Nephron progenitor cell (in vitro differentiated cells): ENCODE data around the gene PASD1.

Experiments
- DNase-seq: peaks from one replicate; pipeline ENCODE4 v3.0.0; 2021
- H3K27ac Mint-ChIP-seq: 2 replicates; pipeline ENCODE4 v1.8.0; 2021; ENCODE audit warnings: mild to moderate bottlenecking, moderate library complexity, mixed read lengths
- H3K27me3 Mint-ChIP-seq: 2 replicates; pipeline ENCODE4 v1.8.0; 2021; ENCODE audit warnings: mild to moderate bottlenecking, low read depth, mixed read lengths; ENCODE audit not compliant: poor library complexity
- H3K36me3 Mint-ChIP-seq: 2 replicates; pipeline ENCODE4 v1.8.0; 2021; ENCODE audit warnings: low read depth, mixed read lengths
- H3K4me1 Mint-ChIP-seq: 2 replicates; pipeline ENCODE4 v1.8.0; 2021; ENCODE audit warnings: mixed read lengths
- H3K4me3 Mint-ChIP-seq: 2 replicates; pipeline ENCODE4 v1.8.0; 2021; ENCODE audit warnings: mild to moderate bottlenecking, moderate library complexity, mixed read lengths
- H3K9me3 Mint-ChIP-seq: 2 replicates; pipeline ENCODE4 v1.8.0; 2021; ENCODE audit warnings: mild to moderate bottlenecking, moderate library complexity, mixed read lengths
- TF ChIP-seq, protein P1 (sequence below): fragments of 200-600 bp; sonication (generic); IDR thresholded peaks from 2 replicates; pipeline ENCODE4 v1.5.0; 2021; ENCODE audit warnings: antibody characterized with exemption

The PASD1 gene

DNA sequence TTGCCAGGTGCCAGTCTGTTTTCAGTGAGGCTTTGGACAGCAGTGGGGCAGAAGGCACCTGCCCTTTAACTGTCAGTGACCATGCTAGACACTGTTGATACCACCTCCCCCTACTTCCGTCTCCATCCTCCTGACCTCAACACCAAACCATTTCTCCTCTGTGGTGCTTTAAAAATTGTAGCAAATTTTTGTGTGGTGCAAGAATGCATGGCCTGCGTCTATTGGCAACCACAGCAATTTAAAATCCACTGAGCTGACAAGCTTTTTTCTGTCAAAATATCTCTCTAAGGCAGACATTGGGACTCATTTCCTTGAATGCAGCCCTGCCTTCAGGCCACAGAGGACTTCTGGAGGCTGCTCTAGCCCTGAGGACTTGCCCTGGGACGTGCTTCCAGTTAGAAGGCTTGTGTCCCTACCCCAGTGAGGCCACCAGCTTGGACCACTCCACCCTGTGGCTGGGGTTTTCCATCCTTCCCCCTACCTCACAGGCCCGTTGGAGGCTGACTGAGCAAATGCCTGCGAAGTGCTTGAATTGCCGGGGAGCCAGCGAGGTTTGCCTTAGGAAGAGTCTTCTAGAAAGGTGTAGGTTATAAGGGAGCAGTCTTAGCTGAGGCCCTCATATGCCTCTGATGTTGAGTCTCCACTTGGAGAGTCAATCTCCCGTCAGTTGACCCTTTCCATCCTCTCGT lies 138.7 kb downstream of the PASD1 start:
- TF ChIP-seq, protein P1, sequence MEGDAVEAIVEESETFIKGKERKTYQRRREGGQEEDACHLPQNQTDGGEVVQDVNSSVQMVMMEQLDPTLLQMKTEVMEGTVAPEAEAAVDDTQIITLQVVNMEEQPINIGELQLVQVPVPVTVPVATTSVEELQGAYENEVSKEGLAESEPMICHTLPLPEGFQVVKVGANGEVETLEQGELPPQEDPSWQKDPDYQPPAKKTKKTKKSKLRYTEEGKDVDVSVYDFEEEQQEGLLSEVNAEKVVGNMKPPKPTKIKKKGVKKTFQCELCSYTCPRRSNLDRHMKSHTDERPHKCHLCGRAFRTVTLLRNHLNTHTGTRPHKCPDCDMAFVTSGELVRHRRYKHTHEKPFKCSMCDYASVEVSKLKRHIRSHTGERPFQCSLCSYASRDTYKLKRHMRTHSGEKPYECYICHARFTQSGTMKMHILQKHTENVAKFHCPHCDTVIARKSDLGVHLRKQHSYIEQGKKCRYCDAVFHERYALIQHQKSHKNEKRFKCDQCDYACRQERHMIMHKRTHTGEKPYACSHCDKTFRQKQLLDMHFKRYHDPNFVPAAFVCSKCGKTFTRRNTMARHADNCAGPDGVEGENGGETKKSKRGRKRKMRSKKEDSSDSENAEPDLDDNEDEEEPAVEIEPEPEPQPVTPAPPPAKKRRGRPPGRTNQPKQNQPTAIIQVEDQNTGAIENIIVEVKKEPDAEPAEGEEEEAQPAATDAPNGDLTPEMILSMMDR: no peak
- Mint-ChIP-seq H3K4me3 (no peak overlapping the region), H3K4me1 (peaks cover 11% of the 10 kb centered on the region), H3K36me3 (no peaks in the 10 kb centered on the region), H3K27me3 (peaks cover 11% of the 10 kb centered on the region), H3K27ac (no peak overlapping the region), H3K9me3 (peaks cover 57% of the 10 kb centered on the region)
- no peak for DNase-seq

DNA sequence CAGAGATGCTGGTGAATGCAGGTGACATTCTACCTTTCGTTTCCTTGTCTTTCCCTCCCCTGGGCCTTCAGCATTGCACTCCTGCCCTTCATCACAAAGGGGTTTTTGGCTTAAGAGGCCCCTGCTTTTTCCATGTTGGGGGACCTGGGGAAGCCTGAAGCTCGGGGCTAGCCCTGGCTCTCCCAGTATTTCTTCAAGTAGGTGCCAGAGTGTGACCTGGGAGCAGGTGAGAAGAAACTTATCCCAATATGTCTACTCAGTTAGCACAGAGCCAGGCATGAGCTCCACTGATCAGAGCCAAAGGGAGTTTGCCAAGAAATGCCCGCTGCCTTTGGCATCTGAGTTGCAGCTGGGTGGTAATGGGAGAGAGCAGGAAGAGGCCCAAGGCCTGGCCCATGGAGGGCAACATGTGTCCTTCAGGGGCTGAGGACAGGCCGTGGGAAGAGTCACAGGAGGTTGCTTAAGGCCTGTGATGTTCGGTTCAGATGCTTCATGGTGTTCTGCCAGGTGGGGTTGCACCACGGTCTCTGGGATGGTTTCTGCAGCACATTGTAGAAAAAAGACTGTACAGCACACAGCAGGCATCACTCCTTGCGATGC lies 139.4 kb downstream of the PASD1 start:
- H3K36me3 Mint-ChIP-seq: no peaks in the 10 kb centered on the region
- H3K4me3 Mint-ChIP-seq: no peak overlapping the region
- TF ChIP-seq, protein P1: no peak
- H3K4me1 Mint-ChIP-seq: peaks cover 6% of the 10 kb centered on the region
- DNase-seq: no peak
- H3K27me3 Mint-ChIP-seq: peaks cover 10% of the 10 kb centered on the region
- peaks cover 57% of the 10 kb centered on the region for H3K9me3 Mint-ChIP-seq
- no peak overlapping the region for H3K27ac Mint-ChIP-seq

DNA sequence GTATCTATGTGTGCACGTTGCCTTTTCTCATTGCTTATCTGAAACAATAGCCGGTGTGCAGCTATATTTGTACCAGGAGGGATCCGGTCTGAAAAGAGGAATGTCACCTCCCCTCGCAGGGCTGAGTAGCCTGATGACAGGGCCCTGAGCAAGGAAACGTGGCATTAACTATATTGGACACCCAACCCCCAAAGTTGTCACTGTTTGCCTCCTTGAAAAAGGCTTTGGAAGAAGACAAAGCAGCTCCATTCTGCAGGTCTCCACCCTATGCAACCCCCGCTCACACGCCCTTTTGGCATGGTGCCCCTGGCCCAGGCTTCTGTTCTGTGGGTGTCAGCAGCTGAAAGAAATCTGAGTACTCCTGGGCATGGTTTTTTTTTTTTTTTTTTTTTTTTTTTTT lies 140.0 kb downstream of the PASD1 start:
- Mint-ChIP-seq H3K36me3 (no peaks in the 10 kb centered on the region), H3K27ac (no peak overlapping the region), H3K4me1 (peaks cover 5% of the 10 kb centered on the region), H3K9me3 (peaks cover 52% of the 10 kb centered on the region), H3K4me3 (no peak overlapping the region), H3K27me3 (peaks cover 8% of the 10 kb centered on the region)
- TF ChIP-seq, protein P1: no peak
- no peak for DNase-seq

DNA sequence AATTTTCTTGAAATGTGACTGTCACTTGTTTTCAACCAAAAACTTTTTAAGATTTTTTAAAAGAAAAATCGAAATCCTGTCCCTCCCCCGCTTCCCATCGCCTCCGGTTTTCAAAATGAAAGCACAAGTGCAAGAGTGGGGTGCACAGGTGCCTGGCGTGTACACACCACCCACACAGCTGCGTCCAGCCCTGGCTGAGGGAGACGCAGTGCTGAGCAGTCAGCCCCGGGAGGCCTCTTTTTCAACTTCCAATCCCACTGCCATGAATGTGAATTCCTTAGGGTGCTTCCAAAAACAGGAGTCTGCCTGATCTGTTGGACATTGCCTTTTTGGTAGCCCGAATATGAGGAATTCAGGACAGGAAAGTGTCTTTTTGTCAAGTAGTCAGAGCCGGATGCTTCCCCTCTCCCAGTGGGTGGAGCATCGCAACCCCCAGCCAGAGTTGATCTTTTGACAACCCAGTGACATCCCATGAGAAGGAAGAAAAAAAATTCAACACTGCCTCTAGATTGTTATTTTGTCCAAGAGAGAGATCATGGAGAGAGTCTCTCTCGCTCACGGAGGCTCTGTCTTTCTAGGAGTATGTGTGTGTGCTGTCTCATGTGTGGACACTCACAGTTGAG lies 140.7 kb downstream of the PASD1 start:
- H3K27ac Mint-ChIP-seq: no peak overlapping the region
- H3K9me3 Mint-ChIP-seq: peaks cover 48% of the 10 kb centered on the region
- no peak overlapping the region for H3K4me3 Mint-ChIP-seq
- TF ChIP-seq, protein P1: no peak
- peaks cover 8% of the 10 kb centered on the region for H3K27me3 Mint-ChIP-seq
- no peaks in the 10 kb centered on the region for H3K36me3 Mint-ChIP-seq
- no peak for DNase-seq
- H3K4me1 Mint-ChIP-seq: peaks cover 5% of the 10 kb centered on the region

DNA sequence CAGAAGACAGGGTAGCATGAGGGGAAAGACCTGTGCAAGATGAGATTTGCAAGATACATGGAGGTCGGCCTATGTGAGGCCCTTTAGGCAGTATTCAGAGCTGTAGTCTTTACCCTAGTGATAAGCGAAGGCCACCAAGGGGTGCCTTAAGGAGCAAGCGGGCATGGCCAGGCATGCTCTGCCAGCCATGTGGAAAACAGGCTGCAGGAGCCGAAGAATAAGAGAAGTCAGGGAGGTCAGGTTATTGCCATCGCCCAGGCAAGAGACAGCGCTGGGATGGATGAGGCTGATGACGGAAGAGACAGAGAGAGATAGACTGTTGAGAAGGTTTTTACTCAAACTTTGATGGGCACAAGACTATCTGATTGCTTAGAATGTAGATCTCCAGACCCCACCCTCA lies 145.3 kb downstream of the PASD1 start:
- Mint-ChIP-seq H3K27ac (no peak overlapping the region), H3K36me3 (no peaks in the 10 kb centered on the region), H3K4me3 (no peak overlapping the region), H3K9me3 (peaks cover 27% of the 10 kb centered on the region), H3K4me1 (peaks cover 11% of the 10 kb centered on the region), H3K27me3 (peaks cover 7% of the 10 kb centered on the region)
- no peak for DNase-seq
- TF ChIP-seq, protein P1: no peak
